GM12878 (cell line): ENCODE measurements around the gene CALR. TPM values are rescaled to one million over a fixed set of nuclear protein-coding genes. Genes with fewer than 3 reads are reported as not detected.

ENCODE experiments used
- ATAC-seq: fragments of 200-7000 bp; cut with Tn5 transposase; 3 replicates; pipeline ENCODE4 v1.9.1; 2020; ENCODE audit warnings: mild to moderate bottlenecking, moderate library complexity
- BruUV-seq: library from RNA; stranded (reverse); fragments of 400-500 nt; replicated peaks from 2 replicates; lab custom pipeline; 2021; lab: Mats Ljungman, UMichigan
- CTCF ChIA-PET: fragments of 300-600 bp; sonication (Branson Sonifier 250); formaldehyde crosslinking; extraction: SDS; loops from one replicate; lab custom pipeline; 2021; ENCODE audit warnings: inconsistent platforms; lab: Yijun Ruan, JAX
- POLR2A ChIA-PET: fragments of 350-600 bp; formaldehyde crosslinking; extraction: SDS; loops from one replicate; lab custom pipeline; 2021; ENCODE audit warnings: inconsistent platforms; lab: Charles Lee
- RAD21 ChIA-PET: fragments of 300-600 bp; sonication (Branson Sonifier 250); formaldehyde crosslinking; loops from one replicate; lab custom pipeline; 2023; ENCODE audit warnings: antibody characterized with exemption; ENCODE audit not compliant: unreplicated experiment; lab: Charles Lee
- SMC1A ChIA-PET: fragments of 300-600 bp; sonication (Branson Sonifier 250); formaldehyde crosslinking; loops from one replicate; lab custom pipeline; 2023; ENCODE audit not compliant: unreplicated experiment, uncharacterized antibody; lab: Charles Lee
- DNase-seq: peaks from one replicate; pipeline ENCODE4 v3.0.0-alpha.2; 2011; ENCODE audit warnings: low read depth, low spot score
- FAIRE-seq: peaks from 3 replicates; lab custom pipeline; 2011; peaks lifted over from hg19 to GRCh38; lab: Jason Lieb, UNC
- H2AFZ ChIP-seq: 2 replicates; pipeline ENCODE4 v1.6.0; 2011; ENCODE audit warnings: low read depth, low read length, control low read depth; ENCODE audit not compliant: control insufficient read depth
- H3K27ac ChIP-seq: 2 replicates; pipeline ENCODE4 v1.5.1; 2011; ENCODE audit warnings: control low read depth; ENCODE audit not compliant: control insufficient read depth, insufficient read depth
- H3K27me3 ChIP-seq, 2 experiments: replicated peaks in 1 of 2; 2 replicates each; pipeline versions ENCODE4 v1.6.0 to v1.6.1; 2011; ENCODE audit warnings: low read length in 1 of 2; ENCODE audit not compliant: control insufficient read depth in 2 of 2, insufficient read depth in 2 of 2
- H3K36me3 ChIP-seq, 2 experiments: 2 replicates each; pipeline ENCODE4 v1.5.1; 2011; ENCODE audit warnings: low read length in 1 of 2; ENCODE audit not compliant: control insufficient read depth in 2 of 2, insufficient read depth in 2 of 2
- H3K4me1 ChIP-seq: 2 replicates; pipeline ENCODE4 v1.6.1; 2011; ENCODE audit warnings: mild to moderate bottlenecking, low read length, moderate library complexity, mixed read lengths; ENCODE audit not compliant: control insufficient read depth, insufficient read depth
- H3K4me2 ChIP-seq: 2 replicates; pipeline ENCODE4 v1.6.0; 2011; ENCODE audit warnings: control low read depth; ENCODE audit not compliant: control insufficient read depth, insufficient read depth
- H3K4me3 ChIP-seq: fragments of 200-600 bp; sonication (generic); 2 replicates; pipeline ENCODE4 v1.5.1; 2016
- H3K79me2 ChIP-seq: 2 replicates; pipeline ENCODE4 v1.6.0; 2011; ENCODE audit warnings: low read length; ENCODE audit not compliant: control insufficient read depth, insufficient read depth
- H3K9ac ChIP-seq: 2 replicates; pipeline ENCODE4 v1.8.0; 2011; ENCODE audit warnings: low read length, control low read depth, mixed read lengths; ENCODE audit not compliant: control insufficient read depth, insufficient read depth
- H3K9me3 ChIP-seq: replicated peaks from 3 replicates; pipeline ENCODE4 v1.5.1; 2011; ENCODE audit warnings: mild to moderate bottlenecking, low read length; ENCODE audit not compliant: control insufficient read depth, insufficient read depth
- H4K20me1 ChIP-seq: 2 replicates; pipeline ENCODE4 v1.6.0; 2011; ENCODE audit not compliant: control insufficient read depth, insufficient read depth
- BHLHE40 ChIP-seq, 2 experiments: fragments of 450-650 bp in 1 of 2; IDR thresholded peaks; 2 replicates each; pipeline ENCODE4 v1.6.1; 2011 to 2017; ENCODE audit warnings: low read depth in 2 of 2, borderline replicate concordance in 1 of 2, improper control_type of control experiment in 1 of 2, low read length in 1 of 2, mild to moderate bottlenecking in 1 of 2
- E2F8 ChIP-seq: fragments of 450-650 bp; IDR thresholded peaks from 2 replicates; pipeline ENCODE4 v1.6.1; 2018; ENCODE audit warnings: mild to moderate bottlenecking, low read depth, moderate library complexity; ENCODE audit not compliant: partially characterized antibody
- FOXK2 ChIP-seq: fragments of 450-650 bp; IDR thresholded peaks from 2 replicates; pipeline ENCODE4 v1.6.1; 2017; ENCODE audit warnings: mild to moderate bottlenecking, moderate library complexity
- KLF5 ChIP-seq: fragments of 450-650 bp; IDR thresholded peaks from 2 replicates; pipeline ENCODE4 v1.6.1; 2014; ENCODE audit warnings: mild to moderate bottlenecking; ENCODE audit not compliant: partially characterized antibody
- NBN ChIP-seq: fragments of 450-650 bp; IDR thresholded peaks from 2 replicates; pipeline ENCODE4 v1.6.1; 2016
- NR2F1 ChIP-seq: fragments of 450-650 bp; conservative IDR thresholded peaks from 2 replicates; pipeline ENCODE4 v1.6.1; 2017; ENCODE audit warnings: mild to moderate bottlenecking
- TBL1XR1 ChIP-seq: IDR thresholded peaks from 2 replicates; pipeline ENCODE4 v1.6.1; 2012; ENCODE audit warnings: low read depth, low read length, improper control_type of control experiment
- TCF3 ChIP-seq: IDR thresholded peaks from 2 replicates; pipeline ENCODE4 v1.6.1; 2012; ENCODE audit warnings: low read depth, mild to moderate bottlenecking, low read length, borderline replicate concordance; ENCODE audit not compliant: insufficient read depth
- ZNF622 ChIP-seq: fragments of 450-650 bp; IDR thresholded peaks from 2 replicates; pipeline ENCODE4 v1.6.1; 2017; ENCODE audit warnings: mild to moderate bottlenecking, inconsistent platforms
- WGBS: methylation state at CpG from one replicate; pipeline ENCODE4 v1.1.6; 2016; ENCODE audit warnings: low lambda C conversion rate; ENCODE audit not compliant: insufficient replicate concordance, insufficient coverage; ENCODE audit errors: missing lambda C conversion rate; 5-methylcytosine and 5-hydroxymethylcytosine counted together
- in situ Hi-C: fragments of 300-500 bp; cut with MboI; formaldehyde crosslinking; loops from 9 replicates; pipeline ENCODE4 v1.14.3; 2018; ENCODE audit warnings: mixed read lengths
- intact Hi-C: fragments of 100-400 bp; cut with micrococcal nuclease; formaldehyde crosslinking; loops from one replicate; pipeline ENCODE4 v1.14.2; 2022; ENCODE audit not compliant: unreplicated experiment
- polyA plus RNA-seq, 11 experiments: library from polyadenylated mRNA; depleted of rRNA in 4 of 11; unstranded in 6 of 11; stranded (reverse) in 5 of 11; fragments of >200 nt; fragmentation: Nextera tagmentation in 4 of 11; fragmentation: Illumina TruSeq in 1 of 11; extraction: Ambion mirVana in 4 of 11; extraction: Trizol in 1 of 11; gene quantifications; 1 replicate in 1 of 11; 2 replicates in 10 of 11; pipeline versions ENCODE4 v1.2.1 to v1.2.3, GENCODE V29; 2011 to 2016; ENCODE audit warnings: inconsistent platforms in 2 of 11, missing spikeins in 2 of 11, low read depth in 1 of 11
- total RNA-seq, 4 experiments: library from RNA; depleted of rRNA in 3 of 4; stranded (reverse); fragments of >200 nt in 3 of 4; fragmentation: Illumina TruSeq in 1 of 4; extraction: Trizol in 1 of 4; gene quantifications; 2 replicates each; pipeline versions ENCODE4 v1.2.1 to v1.2.3, GENCODE V29; 2013 to 2021

The CALR gene
- total and polyA plus RNA-seq, 10 of the 15 experiments (the other 5 are each of a cell fraction or from before 2014, with no cell fraction given), result 202 to 1,451 (median 749) TPM

DNA sequence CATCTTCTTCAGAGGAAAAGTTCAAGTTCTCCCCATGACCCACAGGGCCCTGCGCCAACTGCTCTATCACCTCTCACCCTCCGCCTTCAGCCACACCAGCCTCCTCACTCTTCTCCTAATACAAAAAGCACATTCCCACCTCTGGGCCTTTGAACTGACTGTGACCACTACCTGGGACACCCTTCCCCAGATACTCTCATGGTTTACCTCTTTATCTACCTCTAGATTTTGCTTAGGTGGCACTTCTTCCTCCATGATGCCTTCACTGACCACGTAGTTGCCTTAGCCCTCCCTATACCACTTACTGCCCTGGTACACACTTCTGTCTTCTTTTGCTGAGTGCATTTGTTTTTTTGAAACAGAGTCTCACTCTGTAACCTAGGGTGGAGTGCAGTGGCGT lies 15.4 kb upstream of the CALR start:
- BruUV-seq, result no TSS peak
- H3K27me3 ChIP-seq, result no peaks in the 10 kb centered on the region
- in situ Hi-C loops (no loop called here), intact Hi-C loops (no loop called here)
- H3K4me1 ChIP-seq, result peaks cover 3% of the 10 kb centered on the region; the same call in 1 of the 2 replicates
- ATAC-seq, result no peak
- ChIA-PET POLR2A (no interaction called here), SMC1A (no interaction called here), RAD21 (no interaction called here), CTCF (no interaction called here)
- no peaks in the 10 kb centered on the region for H4K20me1 ChIP-seq
- H3K27ac ChIP-seq, result no peak overlapping the region
- WGBS, result 93% methylated on average over 4 of the region's 4 CpGs
- no peak overlapping the region for H3K9ac ChIP-seq
- H2AFZ ChIP-seq, result no peak overlapping the region
- no peak overlapping the region for H3K4me3 ChIP-seq
- no peak for DNase-seq
- no peaks in the 10 kb centered on the region; the same call in 2 of the 3 replicates for H3K9me3 ChIP-seq
- no peak for FAIRE-seq
- peaks cover 18 to 23% of the 10 kb centered on the region in 2 experiments for H3K36me3 ChIP-seq
- H3K79me2 ChIP-seq, result no peaks in the 10 kb centered on the region
- TF ChIP-seq ZNF622 (no peak), NBN (no peak), TCF3 (no peak), TBL1XR1 (no peak), NR2F1 (no peak), FOXK2 (no peak), KLF5 (no peak), BHLHE40 (IDR thresholded peaks at IDR 0.05; ENCODE audit: borderline replicate concordance in 1 of 2, low read depth in 2 of 2, low read length in 1 of 2) (no peak), E2F8 (no peak)
- H3K4me2 ChIP-seq, result no peak overlapping the region
